IMR-90 (cell line): ENCODE results near the gene GFPT1. TPM values are rescaled to one million over a fixed set of nuclear protein-coding genes. Genes with fewer than 3 reads are reported as not detected.

ENCODE experiments used
- ATAC-seq: fragments of 200-7000 bp; cut with Tn5 transposase; 2 replicates; pipeline ENCODE4 v1.9.1; 2020; ENCODE audit warnings: low read depth, mild to moderate bottlenecking, moderate library complexity
- BruUV-seq: library from RNA; stranded (reverse); fragments of 400-500 nt; replicated peaks from 2 replicates; lab custom pipeline; 2021; lab: Mats Ljungman, UMichigan
- CTCF ChIA-PET: fragments of 300-600 bp; formaldehyde crosslinking; extraction: SDS; loops from one replicate; lab custom pipeline; 2021; ENCODE audit warnings: antibody characterized with exemption; lab: Yijun Ruan, JAX
- POLR2A ChIA-PET: fragments of 300-600 bp; sonication (Branson Sonifier 250); formaldehyde crosslinking; loops from one replicate; lab custom pipeline; 2022; ENCODE audit warnings: antibody characterized with exemption; ENCODE audit not compliant: unreplicated experiment; lab: Charles Lee
- DNase-seq: peaks from one replicate; pipeline ENCODE4 v3.0.0; 2013
- H2AFZ ChIP-seq: replicated peaks from 2 replicates; pipeline ENCODE3; 2013; ENCODE audit warnings: low read length, mild to moderate bottlenecking; ENCODE audit not compliant: poor library complexity
- H2AK5ac ChIP-seq: 2 replicates; pipeline ENCODE4 v1.6.1; 2013; ENCODE audit warnings: low read depth, low read length, inconsistent platforms
- H2AK9ac ChIP-seq: replicated peaks from 2 replicates; pipeline ENCODE3; 2013; ENCODE audit warnings: mild to moderate bottlenecking, low read depth, low read length, moderate library complexity; ENCODE audit not compliant: poor library complexity
- H2BK120ac ChIP-seq: 2 replicates; pipeline ENCODE4 v1.6.1; 2013; ENCODE audit warnings: low read depth, low read length, inconsistent platforms
- H2BK15ac ChIP-seq: 3 replicates; pipeline ENCODE4 v1.6.1; 2013; ENCODE audit warnings: low read depth, low read length, inconsistent platforms
- H2BK20ac ChIP-seq: 2 replicates; pipeline ENCODE4 v1.6.1; 2013; ENCODE audit warnings: low read depth, mild to moderate bottlenecking, inconsistent platforms, low read length, moderate library complexity
- H2BK5ac ChIP-seq: 2 replicates; pipeline ENCODE4 v1.6.1; 2013; ENCODE audit warnings: mild to moderate bottlenecking, low read depth, low read length, inconsistent platforms; ENCODE audit not compliant: poor library complexity, severe bottlenecking
- H3K14ac ChIP-seq: replicated peaks from 2 replicates; pipeline ENCODE4 v1.6.1; 2013; ENCODE audit warnings: low read depth, low read length, inconsistent platforms
- H3K18ac ChIP-seq: 2 replicates; pipeline ENCODE4 v1.6.1; 2013; ENCODE audit warnings: low read depth, low read length, control low read depth
- H3K23ac ChIP-seq: 2 replicates; pipeline ENCODE4 v1.6.1; 2013; ENCODE audit warnings: low read depth, low read length, inconsistent platforms
- H3K27ac ChIP-seq: 2 replicates; pipeline ENCODE4 v1.5.1; 2013; ENCODE audit warnings: mild to moderate bottlenecking, control low read depth, low read length; ENCODE audit not compliant: insufficient read depth
- H3K27me3 ChIP-seq: 2 replicates; pipeline ENCODE4 v1.6.1; 2013; ENCODE audit warnings: low read length; ENCODE audit not compliant: control insufficient read depth, insufficient read depth
- H3K36me3 ChIP-seq: 2 replicates; pipeline ENCODE4 v1.6.1; 2013; ENCODE audit warnings: low read length, mixed read lengths; ENCODE audit not compliant: control insufficient read depth, insufficient read depth
- H3K4ac ChIP-seq: 2 replicates; pipeline ENCODE4 v1.6.1; 2013; ENCODE audit warnings: low read depth, low read length, inconsistent platforms
- H3K4me1 ChIP-seq: 2 replicates; pipeline ENCODE4 v1.6.1; 2013; ENCODE audit warnings: low read length, mixed read lengths; ENCODE audit not compliant: control insufficient read depth, insufficient read depth
- H3K4me2 ChIP-seq: 2 replicates; pipeline ENCODE4 v1.6.1; 2013; ENCODE audit warnings: low read depth, mild to moderate bottlenecking, control low read depth, low read length, moderate library complexity
- H3K4me3 ChIP-seq: 2 replicates; pipeline ENCODE4 v1.5.1; 2013; ENCODE audit warnings: low read depth, mild to moderate bottlenecking, control low read depth, low read length, moderate library complexity; ENCODE audit not compliant: insufficient read depth
- H3K56ac ChIP-seq: 2 replicates; pipeline ENCODE4 v1.6.1; 2013; ENCODE audit warnings: low read length, inconsistent platforms; ENCODE audit not compliant: insufficient read depth; ENCODE audit errors: extremely low read depth
- H3K79me1 ChIP-seq, 2 experiments: 2 replicates each; pipeline ENCODE4 v1.6.1; 2013; ENCODE audit warnings: low read length in 2 of 2, inconsistent platforms in 1 of 2, low read depth in 1 of 2
- H3K9ac ChIP-seq: 2 replicates; pipeline ENCODE4 v1.6.1; 2013; ENCODE audit warnings: low read depth, low read length, control low read depth
- H3K9me1 ChIP-seq: 2 replicates; pipeline ENCODE4 v1.6.1; 2013; ENCODE audit warnings: low read length, inconsistent platforms; ENCODE audit not compliant: insufficient read depth
- H3K9me3 ChIP-seq: 2 replicates; pipeline ENCODE4 v1.6.1; 2013; ENCODE audit warnings: low read length; ENCODE audit not compliant: control insufficient read depth, insufficient read depth
- H4K20me1 ChIP-seq: 2 replicates; pipeline ENCODE4 v1.6.1; 2013; ENCODE audit warnings: low read length, inconsistent platforms; ENCODE audit not compliant: insufficient read depth
- H4K5ac ChIP-seq: 2 replicates; pipeline ENCODE4 v1.6.1; 2013; ENCODE audit warnings: mild to moderate bottlenecking, low read depth, low read length, control low read depth
- H4K8ac ChIP-seq, 2 experiments: 2 replicates each; pipeline ENCODE4 v1.6.1; 2013; ENCODE audit warnings: low read depth in 2 of 2, low read length in 2 of 2, control low read depth in 1 of 2, inconsistent platforms in 1 of 2
- H4K91ac ChIP-seq: 2 replicates; pipeline ENCODE4 v1.6.1; 2013; ENCODE audit warnings: low read depth, low read length, inconsistent platforms; ENCODE audit not compliant: insufficient read depth
- CEBPB ChIP-seq: IDR thresholded peaks from 2 replicates; pipeline ENCODE4 v1.6.1; 2012; ENCODE audit warnings: low read depth, low read length, improper control_type of control experiment
- WGBS, 2 experiments: methylation state at CpG; one replicate each; pipeline versions ENCODE4 v1.1.5 to v1.1.7; 2013; ENCODE audit warnings: missing lambda C conversion rate in 2 of 2; ENCODE audit not compliant: insufficient read length in 1 of 2; ENCODE audit errors: extremely low coverage in 2 of 2; 5-methylcytosine and 5-hydroxymethylcytosine counted together
- dilution Hi-C: fragments of 300-500 bp; cut with HindIII; formaldehyde crosslinking; loops from one replicate; pipeline ENCODE4 v1.14.3; 2018; ENCODE audit warnings: low sequenced_read_pairs; ENCODE audit not compliant: unreplicated experiment
- in situ Hi-C: fragments of 300-500 bp; cut with MboI; formaldehyde crosslinking; loops from 3 replicates; pipeline ENCODE4 v1.14.3; 2019; ENCODE audit warnings: low sequenced_read_pairs, inconsistent platforms, mixed read lengths
- intact Hi-C: fragments of 100-400 bp; cut with micrococcal nuclease; formaldehyde crosslinking; loops from 2 replicates; pipeline ENCODE4 v1.10.0; 2022
- polyA plus RNA-seq, 3 experiments: library from polyadenylated mRNA; depleted of rRNA; stranded (reverse); fragments of >200 nt; gene quantifications; 2 replicates each; pipeline ENCODE4 v1.2.3, GENCODE V29; 2012; ENCODE audit warnings: low replicate concordance in 1 of 3
- total RNA-seq: library from RNA; depleted of rRNA; stranded (reverse); fragments of >200 nt; gene quantifications from 2 replicates; pipeline ENCODE4 v1.2.3, GENCODE V29; 2012
- TF ChIP-seq, protein P1 (sequence below): conservative IDR thresholded peaks from 2 replicates; pipeline ENCODE4 v1.5.1; 2012; ENCODE audit warnings: mild to moderate bottlenecking, low read depth, low read length, improper control_type of control experiment

Gene GFPT1
- total and polyA plus RNA-seq, 2 of the 4 experiments (the other 2 are of a cell fraction), result 23.5 to 52.9 TPM

DNA sequence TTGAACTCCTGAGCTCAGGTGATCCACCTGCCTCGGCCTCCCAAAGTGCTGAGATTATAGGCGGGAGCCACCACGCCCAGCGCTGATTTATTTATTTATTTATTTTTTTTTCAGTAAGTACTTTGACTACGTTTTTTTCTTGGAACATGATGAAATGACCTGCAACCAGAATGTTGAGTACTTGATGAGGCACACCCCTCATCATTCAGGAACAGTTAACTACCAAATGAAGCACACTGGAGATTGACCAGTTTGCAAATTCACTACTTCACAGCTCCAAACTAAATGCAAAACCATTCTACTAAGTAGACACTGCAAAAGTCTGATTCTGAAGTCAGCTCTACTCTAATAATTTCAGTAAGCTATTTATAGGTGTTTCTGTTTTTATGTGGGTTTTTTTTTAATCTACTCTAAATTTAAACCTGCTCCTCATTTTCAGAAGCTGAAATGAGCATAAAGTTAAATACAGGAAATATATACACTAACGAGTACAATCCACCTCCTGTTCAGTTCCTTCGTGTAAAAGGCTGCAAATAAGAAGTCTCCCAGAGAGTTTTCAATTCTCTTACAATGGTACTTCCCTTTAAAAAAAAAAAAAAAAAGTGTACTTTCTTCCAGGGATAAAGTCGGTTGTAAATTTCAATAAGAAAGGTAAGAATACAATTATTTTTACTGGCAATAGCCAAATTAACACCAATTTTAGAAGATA, 1.4 kb downstream of the GFPT1 start:
- Histone ChIP-seq H2BK5ac (peak overlapping the region; percentile 83), H2BK20ac (no peak overlapping the region), H3K79me1 (peaks cover 8 to 37% of the 10 kb centered on the region in 2 experiments; a peak in 3 of 4 replicates), H3K9me3 (no peaks in the 10 kb centered on the region), H4K20me1 (peaks cover 46% of the 10 kb centered on the region), H2AK5ac (no peak overlapping the region; the same call in 1 of the 2 replicates), H3K14ac (0 out of 2 replicates have a peak overlapping the region, but pooled peaks have one; percentile 1), H2AFZ (no peak overlapping the region), H2AK9ac (no peak overlapping the region), H3K4me1 (peaks cover 7% of the 10 kb centered on the region), H3K4ac (no peak overlapping the region), H3K4me2 (peak overlapping the region; percentile 97), H3K23ac (peak overlapping the region; percentile 47), H3K56ac (no peak overlapping the region), H4K91ac (no peak overlapping the region), H2BK120ac (no peak overlapping the region), H3K27ac (no peak overlapping the region), H3K27me3 (no peaks in the 10 kb centered on the region), H3K36me3 (no peaks in the 10 kb centered on the region), H4K5ac (no peak overlapping the region), H3K9ac (peak overlapping the region; percentile 100; the same call in 1 of the 2 replicates), H4K8ac (no peak overlapping the region), H3K9me1 (peaks cover 8% of the 10 kb centered on the region; the same call in 1 of the 2 replicates), H3K4me3 (peak overlapping the region; percentile 100), H2BK15ac (no peak overlapping the region), H3K18ac (no peak overlapping the region)
- CTCF ChIA-PET, result interaction anchor here (2.3 kb wide), 1 partner anchor 10 kb away, joined by 6 read pairs; no protein-coding TSS in a partner anchor
- ATAC-seq (no peak), DNase-seq (peak; percentile 35)
- BruUV-seq, result no TSS peak
- WGBS, 2 experiments, result no CpG with 5 or more reads among the region's 8 CpGs
- intact Hi-C loops, result no loop called here
- dilution Hi-C loops, result no loop called here
- POLR2A ChIA-PET, result no interaction called here
- in situ Hi-C loops, result no loop called here
- TF ChIP-seq CEBPB, result peak; percentile 60; the same call in 1 of the 2 replicates
- TF ChIP-seq, protein P1, sequence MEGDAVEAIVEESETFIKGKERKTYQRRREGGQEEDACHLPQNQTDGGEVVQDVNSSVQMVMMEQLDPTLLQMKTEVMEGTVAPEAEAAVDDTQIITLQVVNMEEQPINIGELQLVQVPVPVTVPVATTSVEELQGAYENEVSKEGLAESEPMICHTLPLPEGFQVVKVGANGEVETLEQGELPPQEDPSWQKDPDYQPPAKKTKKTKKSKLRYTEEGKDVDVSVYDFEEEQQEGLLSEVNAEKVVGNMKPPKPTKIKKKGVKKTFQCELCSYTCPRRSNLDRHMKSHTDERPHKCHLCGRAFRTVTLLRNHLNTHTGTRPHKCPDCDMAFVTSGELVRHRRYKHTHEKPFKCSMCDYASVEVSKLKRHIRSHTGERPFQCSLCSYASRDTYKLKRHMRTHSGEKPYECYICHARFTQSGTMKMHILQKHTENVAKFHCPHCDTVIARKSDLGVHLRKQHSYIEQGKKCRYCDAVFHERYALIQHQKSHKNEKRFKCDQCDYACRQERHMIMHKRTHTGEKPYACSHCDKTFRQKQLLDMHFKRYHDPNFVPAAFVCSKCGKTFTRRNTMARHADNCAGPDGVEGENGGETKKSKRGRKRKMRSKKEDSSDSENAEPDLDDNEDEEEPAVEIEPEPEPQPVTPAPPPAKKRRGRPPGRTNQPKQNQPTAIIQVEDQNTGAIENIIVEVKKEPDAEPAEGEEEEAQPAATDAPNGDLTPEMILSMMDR, result no peak
